Dendritic cell treated with granulocyte-macrophage colony-stimulating factor and Interleukin-4, amounts not matched to agents 40 ng/mL and 50 ng/mL, for 4 days (primary cell): ENCODE measurements around the gene LRRIQ4.

Source experiments
- H3K27ac Mint-ChIP-seq: one replicate; pipeline ENCODE4 v1.8.0; 2022; ENCODE audit warnings: mild to moderate bottlenecking, mixed read lengths
- H3K27me3 Mint-ChIP-seq: one replicate; pipeline ENCODE4 v1.8.0; 2022; ENCODE audit warnings: mild to moderate bottlenecking, mixed read lengths
- H3K36me3 Mint-ChIP-seq: one replicate; pipeline ENCODE4 v1.8.0; 2022; ENCODE audit warnings: low read depth, mixed read lengths
- H3K4me1 Mint-ChIP-seq: one replicate; pipeline ENCODE4 v1.8.0; 2022; ENCODE audit warnings: low read depth, mixed read lengths
- H3K4me3 Mint-ChIP-seq: one replicate; pipeline ENCODE4 v1.8.0; 2022; ENCODE audit warnings: mild to moderate bottlenecking, moderate library complexity, mixed read lengths
- H3K9me3 Mint-ChIP-seq: one replicate; pipeline ENCODE4 v1.8.0; 2022; ENCODE audit warnings: mixed read lengths
- intact Hi-C: fragments of 100-400 bp; cut with micrococcal nuclease; formaldehyde crosslinking; loops from one replicate; pipeline ENCODE4 v1.15.0; 2022

The LRRIQ4 gene

DNA sequence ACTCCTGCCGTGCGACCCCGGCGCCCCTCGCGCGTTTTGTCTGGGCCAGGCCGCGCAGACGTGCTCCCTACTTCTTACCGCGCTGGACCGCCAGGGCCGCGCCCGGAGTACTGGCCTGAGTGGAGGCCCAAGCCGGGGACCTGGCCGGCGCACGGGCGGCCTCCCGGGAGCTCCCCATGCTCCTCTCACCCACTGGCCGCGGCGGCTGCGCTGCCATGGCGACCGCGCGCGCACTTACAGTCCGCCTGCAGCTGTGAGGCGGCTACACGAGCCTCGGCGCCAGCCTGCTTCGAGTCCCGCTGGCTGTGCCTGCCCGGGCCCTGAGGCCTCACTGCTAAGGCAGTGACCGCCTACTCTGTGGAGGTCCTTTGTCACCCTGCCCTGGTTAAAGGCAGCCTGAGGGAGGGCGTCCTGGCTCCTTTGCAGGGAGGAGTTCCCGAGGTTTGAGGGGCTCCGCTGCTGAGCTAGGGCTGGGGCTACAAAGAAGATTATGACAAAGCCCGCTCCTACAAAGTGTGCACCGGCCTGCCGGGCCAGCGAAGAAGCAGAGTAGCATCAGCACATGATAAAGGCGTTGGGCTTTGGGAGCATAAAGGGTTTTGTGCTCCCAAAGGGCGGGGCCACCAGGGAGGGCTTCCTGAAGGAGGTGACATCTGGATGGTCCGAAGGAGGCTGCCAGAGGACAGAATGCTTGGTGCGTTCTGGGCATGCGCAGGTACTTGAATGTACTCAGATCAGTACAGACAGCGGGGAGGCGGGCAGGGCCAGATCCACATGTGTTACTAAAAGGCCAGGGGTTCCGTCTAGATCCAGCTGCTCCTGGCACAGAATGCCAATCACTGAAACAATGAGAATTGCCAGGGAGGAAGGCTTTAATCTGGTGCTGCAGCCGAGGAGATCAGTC, at the start of gene LRRIQ4, which contains the start of gene LRRC34:
Gene LRRIQ4, plus strand, starts transcription at position 539 of the 904 bp plus-strand sequence. CDS start 9,052 bp downstream, outside the sequence.
Gene LRRC34, minus strand, starts transcription at position 573 of the 904 bp plus-strand sequence. Its CDS starts 356 bp downstream, at position 217.
- Mint-ChIP-seq H3K36me3 (peaks cover 5% of the 10 kb centered on the region), H3K9me3 (peaks cover 12% of the 10 kb centered on the region), H3K4me1 (peaks cover 37% of the 10 kb centered on the region), H3K27ac (peak within 1 kb of the TSS; percentile 75), H3K4me3 (peak within 1 kb of the TSS; percentile 80), H3K27me3 (peaks cover 22% of the 10 kb centered on the region)
- intact Hi-C loops: loop anchor here (1.0 to 5.0 kb wide), 2 partner anchors 35 to 49 kb away; no protein-coding TSS in a partner anchor

DNA sequence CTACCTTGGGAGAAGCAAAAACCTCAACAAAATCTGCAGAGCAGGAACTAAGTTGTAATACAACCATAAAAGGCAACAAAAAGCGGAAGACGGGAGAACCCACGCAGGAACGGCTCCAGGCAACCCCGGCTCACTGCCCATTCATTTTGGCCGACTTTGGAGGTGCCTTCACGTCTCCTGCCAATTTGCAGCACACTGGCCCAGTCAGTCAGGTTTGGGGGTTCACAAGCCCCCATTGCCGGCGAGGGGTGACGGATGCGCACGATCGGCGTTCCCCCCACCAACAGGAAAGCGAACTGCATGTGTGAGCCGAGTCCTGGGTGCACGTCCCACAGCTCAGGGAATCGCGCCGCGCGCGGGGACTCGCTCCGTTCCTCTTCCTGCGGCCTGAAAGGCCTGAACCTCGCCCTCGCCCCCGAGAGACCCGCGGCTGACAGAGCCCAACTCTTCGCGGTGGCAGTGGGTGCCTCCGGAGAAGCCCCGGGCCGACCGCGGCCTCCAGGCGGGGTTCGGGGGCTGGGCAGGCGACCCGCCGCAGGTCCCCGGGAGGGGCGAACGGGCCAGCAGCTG, 48.3 kb upstream of the LRRIQ4 start:
- Mint-ChIP-seq H3K27ac (peak overlapping the region; percentile 98), H3K9me3 (no peaks in the 10 kb centered on the region), H3K4me3 (peak overlapping the region; percentile 94), H3K4me1 (peaks cover 5% of the 10 kb centered on the region), H3K27me3 (no peaks in the 10 kb centered on the region), H3K36me3 (peaks cover 5% of the 10 kb centered on the region)
- intact Hi-C loops: loop anchor here (1.0 to 10.0 kb wide), 6 partner anchors 9 to 1670 kb away; partner anchors contain the start of genes GOLIM4, LRRC31, MYNN and SEC62

DNA sequence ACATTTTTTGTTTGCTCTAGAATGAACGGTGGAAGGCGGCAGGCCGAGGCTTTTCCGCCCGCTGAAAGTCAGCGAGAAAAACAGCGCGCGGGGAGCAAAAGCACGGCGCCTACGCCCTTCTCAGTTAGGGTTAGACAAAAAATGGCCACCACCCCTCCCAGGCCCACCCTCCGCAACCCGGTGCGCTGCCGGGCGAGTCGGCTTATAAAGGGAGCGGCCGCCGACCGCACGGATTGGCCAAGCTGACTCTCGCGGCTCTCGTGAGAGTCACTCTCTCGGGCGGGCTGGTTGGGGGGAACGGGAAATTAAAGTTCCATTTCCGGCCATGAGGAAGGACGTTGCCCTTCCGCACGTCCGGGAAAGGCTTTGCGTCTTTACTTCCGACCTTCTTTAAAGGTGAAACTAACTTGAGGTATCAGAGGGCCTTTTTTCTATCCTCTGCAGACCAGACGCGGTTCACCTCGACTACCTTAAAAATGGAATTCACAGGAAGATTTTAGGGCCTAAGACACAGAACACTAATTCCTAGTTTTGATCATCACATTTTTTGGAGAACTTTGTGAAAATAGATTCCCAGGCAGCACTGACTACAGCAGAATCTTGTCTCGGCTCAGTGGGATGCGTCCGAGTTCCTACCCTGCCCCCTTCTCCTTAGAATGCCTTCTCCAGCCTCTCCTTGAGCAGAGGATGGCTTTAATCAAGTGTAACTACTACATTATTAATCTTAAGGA, 47.6 kb upstream of the LRRIQ4 start, which contains the start of gene TERC:
Gene TERC, minus strand, starts transcription at position 179 of the 731 bp plus-strand sequence.
- Mint-ChIP-seq H3K9me3 (no peaks in the 10 kb centered on the region), H3K27ac (peak within 1 kb of the TSS; percentile 98)
- intact Hi-C loops: loop anchor here (1.0 to 10.0 kb wide), 6 partner anchors 8 to 1670 kb away; partner anchors contain the start of genes GOLIM4, LRRC31, MYNN and SEC62

DNA sequence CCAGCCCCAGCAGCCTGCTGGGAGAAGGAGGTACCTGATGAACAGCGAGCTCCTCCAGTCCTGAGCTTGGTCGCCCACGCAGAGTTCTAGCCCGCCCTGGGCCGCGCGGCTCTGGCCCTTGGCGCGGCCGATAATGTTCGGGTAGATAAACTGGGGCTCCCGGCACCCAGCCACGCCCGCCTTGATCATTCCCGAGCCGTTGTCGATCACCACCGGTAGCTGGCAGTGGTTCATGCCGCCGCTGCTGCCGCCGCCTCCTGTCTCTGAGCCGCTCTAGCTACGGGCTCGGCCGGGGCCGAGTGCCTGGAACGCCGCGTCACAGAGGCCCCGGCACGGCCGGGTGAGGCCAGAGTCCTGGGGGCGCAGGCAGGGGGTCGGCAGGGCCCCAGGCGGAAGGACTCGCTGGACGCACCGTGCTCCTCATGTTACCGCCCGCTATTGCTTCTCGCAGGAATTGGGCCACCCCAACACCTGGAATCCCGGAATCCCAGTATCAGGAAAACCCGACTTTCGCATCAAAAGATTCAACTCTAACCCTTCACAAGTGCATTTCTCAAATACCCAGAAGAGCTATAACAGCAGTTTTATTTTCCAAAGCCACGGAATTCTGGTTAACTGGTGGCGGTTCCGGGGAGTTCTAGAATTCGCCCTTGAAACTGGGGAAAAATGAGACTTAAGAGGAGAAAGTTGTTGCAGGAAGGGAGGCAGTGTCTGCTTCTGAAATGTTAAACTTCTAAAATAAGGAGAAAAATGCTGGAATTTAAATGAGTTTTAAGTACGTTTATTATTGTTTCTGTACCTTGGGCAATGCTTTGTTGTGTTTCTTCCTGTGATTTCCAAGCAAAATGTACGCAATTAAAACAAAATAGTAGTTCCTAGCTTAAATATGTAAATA, 43.1 kb upstream of the LRRIQ4 start, which contains the start of gene ACTRT3:
Gene ACTRT3, minus strand, starts transcription at position 275 of the 895 bp plus-strand sequence. Its CDS starts 41 bp downstream, at position 234.
- Mint-ChIP-seq H3K27me3 (no peaks in the 10 kb centered on the region), H3K4me3 (peak within 1 kb of the TSS; percentile 78), H3K27ac (peak within 1 kb of the TSS; percentile 90), H3K4me1 (no peaks in the 10 kb centered on the region), H3K9me3 (no peaks in the 10 kb centered on the region), H3K36me3 (peaks cover 14% of the 10 kb centered on the region)
- intact Hi-C loops: loop anchor here (5.0 to 10.0 kb wide), 4 partner anchors 95 to 1675 kb away; partner anchors contain the start of genes GOLIM4, LRRC31 and SKIL

More for the DNA sequence above, 47.6 kb upstream of the LRRIQ4 start, which contains the start of gene TERC:
- Mint-ChIP-seq H3K4me1 (peaks cover 4% of the 10 kb centered on the region), H3K4me3 (peak within 1 kb of the TSS; percentile 94), H3K27me3 (no peaks in the 10 kb centered on the region), H3K36me3 (peaks cover 5% of the 10 kb centered on the region)

DNA sequence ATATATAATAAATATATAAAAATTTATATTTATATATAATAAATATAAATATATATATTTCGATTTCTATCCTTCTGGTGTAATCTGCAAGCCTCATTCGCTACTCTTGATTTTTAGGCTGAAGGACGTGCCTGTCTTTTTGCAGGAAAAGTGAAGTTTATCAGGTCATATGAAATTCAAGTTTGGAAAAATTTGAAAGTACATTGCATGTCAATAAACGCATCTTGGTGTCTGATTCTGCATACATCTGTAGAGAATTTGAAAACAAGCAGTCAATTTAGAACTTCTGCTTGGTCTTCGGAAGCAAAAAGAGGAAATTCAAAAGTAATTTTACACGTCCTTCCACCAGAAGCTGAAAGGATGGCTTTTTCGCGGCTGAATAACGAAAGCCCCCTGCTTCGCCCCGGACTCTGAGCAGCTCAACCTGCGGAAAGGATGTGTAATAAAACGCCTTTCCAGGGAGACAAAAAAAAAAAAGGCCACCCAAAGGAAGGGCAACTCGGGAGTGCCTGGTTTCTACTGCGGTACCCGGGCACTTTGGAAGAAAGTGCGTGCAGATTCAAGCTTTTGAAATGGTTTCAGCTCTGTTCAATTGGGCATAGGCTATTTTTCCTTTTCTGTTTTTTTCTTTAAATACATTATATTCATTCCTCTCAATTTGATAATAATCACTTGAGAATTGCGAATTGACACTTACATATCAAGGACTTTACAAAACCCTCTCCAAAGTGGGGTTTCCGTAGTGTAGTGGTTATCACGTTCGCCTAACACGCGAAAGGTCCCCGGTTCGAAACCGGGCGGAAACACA, 41.0 kb upstream of the LRRIQ4 start:
- H3K27ac Mint-ChIP-seq: peak overlapping the region; percentile 99
- peaks cover 9% of the 10 kb centered on the region for H3K4me1 Mint-ChIP-seq

DNA sequence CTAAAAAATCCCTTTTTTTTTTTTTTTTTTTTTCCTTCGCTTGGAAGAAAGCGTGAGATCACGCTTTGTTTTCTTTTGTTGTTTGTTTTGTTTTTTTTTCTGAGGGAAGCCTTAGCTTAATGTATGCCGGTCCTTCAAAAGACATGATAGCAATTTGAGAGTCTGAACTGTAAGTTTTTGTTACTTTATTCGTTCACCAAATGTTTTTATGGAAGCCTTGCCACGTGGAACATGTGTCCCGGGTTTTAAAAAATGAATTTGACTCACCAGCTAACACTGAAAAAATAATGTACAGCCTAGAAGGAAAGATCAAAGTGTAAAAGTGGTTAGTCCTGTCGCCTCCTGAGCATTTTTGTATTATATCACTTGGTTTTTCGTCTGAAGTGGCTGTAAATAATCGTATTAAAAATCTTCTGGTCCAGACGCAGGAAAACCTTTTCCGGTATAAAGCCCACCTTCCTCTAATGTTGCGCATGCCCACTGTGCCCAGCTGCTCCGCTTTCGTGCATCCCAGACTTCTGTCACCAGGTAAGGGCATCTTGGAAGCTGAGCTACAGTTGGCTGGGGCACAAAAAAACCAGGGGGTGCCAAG, 40.3 kb upstream of the LRRIQ4 start:
- Mint-ChIP-seq H3K27ac (peak overlapping the region; percentile 99), H3K36me3 (peaks cover 40% of the 10 kb centered on the region), H3K4me1 (peaks cover 14% of the 10 kb centered on the region)

More for the DNA sequence above, 41.0 kb upstream of the LRRIQ4 start:
- Mint-ChIP-seq H3K36me3 (peaks cover 33% of the 10 kb centered on the region), H3K9me3 (no peaks in the 10 kb centered on the region), H3K4me3 (peak overlapping the region; percentile 93), H3K27me3 (no peaks in the 10 kb centered on the region)
- intact Hi-C loops: loop anchor here (2.0 to 5.0 kb wide), 2 partner anchors 409 to 586 kb away; partner anchors contain the start of genes PHC3 and SKIL

DNA sequence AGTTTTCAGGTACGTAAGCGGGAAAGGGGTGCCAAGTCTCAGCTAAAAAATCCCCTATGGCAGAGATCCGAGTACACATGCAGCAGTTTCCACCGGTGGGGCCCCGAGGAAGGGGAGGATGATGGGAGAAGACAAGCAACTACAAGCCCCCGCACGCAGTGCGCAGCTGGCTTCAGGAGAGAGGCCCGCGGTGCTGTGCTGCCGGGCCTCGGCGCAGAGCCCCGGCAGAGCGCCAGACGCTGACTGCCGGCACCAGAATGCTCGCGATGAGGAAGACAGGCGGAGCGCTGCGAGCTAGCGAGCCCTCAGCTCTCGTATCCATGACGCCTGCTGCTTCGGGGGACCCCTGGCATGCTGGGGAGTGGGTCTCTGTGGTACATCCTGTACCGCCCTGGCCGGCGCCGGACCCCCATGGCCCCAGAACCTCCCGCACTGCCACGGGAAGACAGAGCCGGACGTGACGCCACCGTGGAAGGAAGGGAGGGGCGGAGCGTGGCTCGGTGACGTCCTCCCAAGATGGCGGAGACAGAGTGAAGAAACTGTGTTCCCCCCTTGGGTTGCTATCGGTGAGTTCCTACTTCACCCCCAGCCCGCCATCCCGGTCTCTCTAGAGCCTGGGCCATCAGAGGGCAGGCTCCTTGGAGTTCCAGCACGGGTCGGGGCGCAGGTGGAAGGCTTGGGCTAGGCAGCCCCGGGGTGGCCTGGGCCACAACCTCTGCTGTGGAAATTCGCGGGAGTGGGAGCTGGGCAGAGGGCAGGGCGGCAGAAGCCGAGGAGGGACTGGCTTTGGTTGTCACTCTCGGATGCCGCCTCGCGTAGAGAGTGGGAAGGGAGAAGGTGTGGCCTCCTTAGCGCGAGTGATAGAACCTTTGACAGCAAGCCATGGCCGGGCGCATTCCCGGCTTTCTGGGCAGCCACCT, 39.5 kb upstream of the LRRIQ4 start, which contains the start of gene MYNN:
Gene MYNN, plus strand, starts transcription at position 500 of the 920 bp plus-strand sequence. CDS start 900 bp downstream, outside the sequence.
- H3K4me1 Mint-ChIP-seq: peaks cover 14% of the 10 kb centered on the region
- no peaks in the 10 kb centered on the region for H3K9me3 Mint-ChIP-seq
- H3K27me3 Mint-ChIP-seq: no peaks in the 10 kb centered on the region
- H3K27ac Mint-ChIP-seq: peak within 1 kb of the TSS; percentile 99
- peaks cover 47% of the 10 kb centered on the region for H3K36me3 Mint-ChIP-seq
- peak within 1 kb of the TSS; percentile 93 for H3K4me3 Mint-ChIP-seq
- intact Hi-C loops: loop anchor here (1.0 to 5.0 kb wide), 3 partner anchors 9 to 584 kb away; partner anchors contain the start of genes PHC3 and SKIL

More for the DNA sequence above, 40.3 kb upstream of the LRRIQ4 start:
- peak overlapping the region; percentile 93 for H3K4me3 Mint-ChIP-seq
- intact Hi-C loops: loop anchor here (2.0 to 5.0 kb wide), 2 partner anchors 408 to 585 kb away; partner anchors contain the start of genes PHC3 and SKIL
- no peaks in the 10 kb centered on the region for H3K27me3 Mint-ChIP-seq
- no peaks in the 10 kb centered on the region for H3K9me3 Mint-ChIP-seq

DNA sequence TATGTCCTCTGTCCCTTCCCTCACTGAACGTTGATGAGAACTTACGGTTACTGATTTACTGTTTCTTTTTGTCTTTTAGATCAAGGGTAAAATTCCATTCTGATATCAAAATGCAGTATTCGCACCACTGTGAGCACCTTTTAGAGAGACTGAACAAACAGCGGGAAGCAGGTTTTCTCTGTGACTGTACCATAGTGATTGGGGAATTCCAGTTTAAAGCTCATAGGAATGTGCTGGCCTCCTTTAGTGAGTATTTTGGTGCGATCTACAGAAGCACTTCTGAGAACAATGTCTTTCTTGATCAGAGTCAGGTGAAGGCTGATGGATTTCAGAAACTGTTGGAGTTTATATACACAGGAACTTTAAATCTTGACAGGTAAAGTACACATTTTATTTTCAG, 38.5 kb upstream of the LRRIQ4 start:
- peak overlapping the region; percentile 93 for H3K4me3 Mint-ChIP-seq
- H3K27me3 Mint-ChIP-seq: no peaks in the 10 kb centered on the region
- H3K9me3 Mint-ChIP-seq: no peaks in the 10 kb centered on the region
- H3K27ac Mint-ChIP-seq: peak overlapping the region; percentile 99
- peaks cover 14% of the 10 kb centered on the region for H3K4me1 Mint-ChIP-seq
- intact Hi-C loops: loop anchor here (5.0 kb wide), 1 partner anchor 583 kb away; the partner anchor contains the start of gene SKIL
- peaks cover 58% of the 10 kb centered on the region for H3K36me3 Mint-ChIP-seq

DNA sequence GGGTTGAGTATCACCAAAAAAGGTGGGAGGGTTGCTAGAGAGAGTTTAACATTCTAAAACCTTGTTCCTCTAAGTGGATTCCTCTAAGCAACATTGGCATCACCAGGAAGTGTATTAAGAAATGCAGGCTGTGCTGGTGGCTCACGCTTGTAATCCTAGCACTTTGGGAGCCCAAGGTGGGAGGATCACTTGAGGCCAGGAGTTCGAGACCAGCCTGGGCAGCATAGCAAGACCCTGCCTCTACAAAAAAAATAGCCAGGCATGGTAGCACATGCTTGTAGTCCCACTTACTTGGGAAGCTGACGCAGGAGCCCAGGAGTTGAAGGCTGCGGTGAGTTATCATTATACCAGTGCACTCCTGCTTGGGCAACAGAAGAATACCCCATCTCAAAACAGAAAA, 34.8 kb upstream of the LRRIQ4 start:
- Mint-ChIP-seq H3K4me3 (no peak overlapping the region), H3K4me1 (peaks cover 27% of the 10 kb centered on the region)

DNA sequence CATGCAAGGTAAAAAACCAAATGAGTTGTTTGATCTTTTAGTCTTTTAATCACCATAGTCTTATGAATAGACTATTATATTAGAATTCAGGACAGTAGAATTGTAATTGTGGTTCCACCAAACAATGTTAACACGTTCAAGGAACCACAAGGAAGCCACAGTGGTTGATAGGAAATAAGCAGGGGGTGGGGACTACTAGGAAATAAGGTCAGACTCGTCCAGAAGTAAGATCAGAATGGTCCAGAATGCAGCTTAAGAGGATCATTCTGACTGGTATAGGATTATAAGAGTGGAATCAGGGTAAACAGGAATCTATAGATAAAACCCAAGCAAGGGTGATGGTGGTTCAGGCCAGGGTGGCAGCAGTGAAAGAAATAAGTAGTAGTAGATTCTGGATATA, 31.9 kb upstream of the LRRIQ4 start:
- Mint-ChIP-seq H3K9me3 (no peaks in the 10 kb centered on the region), H3K36me3 (peaks cover 83% of the 10 kb centered on the region), H3K4me1 (peaks cover 18% of the 10 kb centered on the region), H3K27me3 (no peaks in the 10 kb centered on the region), H3K27ac (no peak overlapping the region), H3K4me3 (no peak overlapping the region)
- intact Hi-C loops: no loop called here

More for the DNA sequence above, 34.8 kb upstream of the LRRIQ4 start:
- Mint-ChIP-seq H3K27me3 (no peaks in the 10 kb centered on the region), H3K27ac (no peak overlapping the region), H3K9me3 (no peaks in the 10 kb centered on the region), H3K36me3 (peaks cover 88% of the 10 kb centered on the region)
- intact Hi-C loops: loop anchor here (5.0 kb wide), 2 partner anchors 34 to 194 kb away; partner anchors contain the start of genes LRRC34 and LRRIQ4
